Endothelial cell of umbilical vein (primary cell): ENCODE measurements around the gene DNAJC12. TPM values are rescaled to one million over a fixed set of nuclear protein-coding genes. Genes with fewer than 3 reads are reported as not detected.

Experiments used
- BruUV-seq: library from RNA; stranded (reverse); fragments of 400-500 nt; replicated peaks from 2 replicates; lab custom pipeline; 2021; lab: Mats Ljungman, UMichigan
- CTCF ChIA-PET: fragments of 300-600, 350-600 bp; sonication (Branson Sonifier 250); formaldehyde crosslinking; loops from one replicate; lab custom pipeline; 2021; ENCODE audit warnings: antibody characterized with exemption, inconsistent platforms; lab: Charles Lee
- POLR2A ChIA-PET: fragments of 300-600, 350-600 bp; sonication (Branson Sonifier 250); formaldehyde crosslinking; loops from one replicate; lab custom pipeline; 2021; ENCODE audit warnings: antibody characterized with exemption, inconsistent platforms; lab: Charles Lee
- DNase-seq: peaks from one replicate; pipeline ENCODE4 v3.0.0-alpha.2; 2011; ENCODE audit warnings: low read depth, low spot score
- FAIRE-seq: peaks from 2 replicates; lab custom pipeline; 2011; peaks lifted over from hg19 to GRCh38; lab: Jason Lieb, UNC
- H2AFZ ChIP-seq: 2 replicates; pipeline ENCODE4 v1.6.0; 2012; ENCODE audit warnings: low read depth, low read length, control low read depth, inconsistent platforms
- H3K27ac ChIP-seq: 2 replicates; pipeline ENCODE4 v1.5.1; 2011; ENCODE audit warnings: low read depth, mild to moderate bottlenecking, control low read depth, low read length, moderate library complexity; ENCODE audit not compliant: insufficient read depth
- H3K27me3 ChIP-seq, 2 experiments: 2 replicates each; pipeline versions ENCODE4 v1.6.0 to v1.6.1; 2011; ENCODE audit warnings: low read length in 2 of 2, mixed read lengths in 1 of 2; ENCODE audit not compliant: control insufficient read depth in 2 of 2, insufficient read depth in 2 of 2
- H3K36me3 ChIP-seq, 2 experiments: 2 replicates in 1 of 2; 3 replicates in 1 of 2; pipeline ENCODE4 v1.5.1; 2011; ENCODE audit warnings: low read length in 2 of 2, mild to moderate bottlenecking in 1 of 2, moderate library complexity in 1 of 2; ENCODE audit not compliant: control insufficient read depth in 2 of 2, insufficient read depth in 2 of 2; ENCODE audit errors: extremely low read depth in 1 of 2
- H3K4me1 ChIP-seq: 3 replicates; pipeline ENCODE4 v1.5.1; 2011; ENCODE audit warnings: mild to moderate bottlenecking, low read length; ENCODE audit not compliant: control insufficient read depth, insufficient read depth; ENCODE audit errors: extremely low read depth
- H3K4me2 ChIP-seq: 2 replicates; pipeline ENCODE4 v1.6.1; 2011; ENCODE audit warnings: low read length, control low read depth, mixed read lengths; ENCODE audit not compliant: insufficient read depth
- H3K4me3 ChIP-seq, 3 experiments: fragments of 200-600 bp in 1 of 3; sonication (generic), shearing (Covaris generic) in 1 of 3; replicated peaks in 1 of 3; 2 replicates each; pipeline ENCODE4 v1.5.1; 2011 to 2016; ENCODE audit warnings: control low read depth in 3 of 3, low read length in 3 of 3, mild to moderate bottlenecking in 2 of 3, inconsistent platforms in 1 of 3, low read depth in 1 of 3, moderate library complexity in 1 of 3; ENCODE audit not compliant: insufficient read depth in 1 of 3
- H3K79me2 ChIP-seq: 2 replicates; pipeline ENCODE4 v1.6.0; 2012; ENCODE audit warnings: low read length, inconsistent platforms; ENCODE audit not compliant: control insufficient read depth, insufficient read depth
- H3K9ac ChIP-seq: replicated peaks from 2 replicates; pipeline ENCODE3; 2011; ENCODE audit warnings: low read length, control low read depth; ENCODE audit not compliant: insufficient read depth; ENCODE audit errors: extremely low read depth
- H3K9me1 ChIP-seq: replicated peaks from 3 replicates; pipeline ENCODE4 v1.6.0; 2011; ENCODE audit warnings: mild to moderate bottlenecking, low read length; ENCODE audit not compliant: control insufficient read depth, insufficient read depth; ENCODE audit errors: extremely low read depth
- H3K9me3 ChIP-seq: replicated peaks from 2 replicates; pipeline ENCODE4 v1.5.1; 2012; ENCODE audit warnings: low read length, inconsistent platforms; ENCODE audit not compliant: control insufficient read depth, insufficient read depth
- H4K20me1 ChIP-seq: replicated peaks from 2 replicates; pipeline ENCODE3; 2011; ENCODE audit warnings: mild to moderate bottlenecking, low read length; ENCODE audit not compliant: control insufficient read depth, insufficient read depth; ENCODE audit errors: extremely low read depth
- EZH2 ChIP-seq: IDR thresholded peaks from 2 replicates; pipeline ENCODE4 v1.6.1; 2012; ENCODE audit warnings: borderline replicate concordance, low read depth, mild to moderate bottlenecking, moderate library complexity, low read length, inconsistent platforms; ENCODE audit not compliant: severe bottlenecking
- FOS ChIP-seq: IDR thresholded peaks from 2 replicates; pipeline ENCODE4 v1.6.1; 2011; ENCODE audit warnings: mild to moderate bottlenecking, low read length, moderate library complexity, borderline replicate concordance; ENCODE audit not compliant: insufficient read depth
- GATA2 ChIP-seq: IDR thresholded peaks from 2 replicates; pipeline ENCODE4 v1.7.0; 2011; ENCODE audit warnings: low read depth, mild to moderate bottlenecking, moderate library complexity, mixed read lengths, low read length; ENCODE audit not compliant: insufficient read length, insufficient read depth
- JUN ChIP-seq: IDR thresholded peaks from 2 replicates; pipeline ENCODE4 v1.6.1; 2011; ENCODE audit warnings: borderline replicate concordance, low read depth; ENCODE audit not compliant: insufficient read length, insufficient read depth
- MYC ChIP-seq: IDR thresholded peaks from one replicate; pipeline ENCODE4 v1.6.1; 2011; ENCODE audit warnings: mild to moderate bottlenecking, low read depth, low read length
- POLR2A ChIP-seq: IDR thresholded peaks from 2 replicates; pipeline ENCODE4 v1.6.1; 2012; ENCODE audit warnings: low read depth, mild to moderate bottlenecking, control low read depth, low read length
- POLR2AphosphoS5 ChIP-seq: IDR thresholded peaks from 2 replicates; pipeline ENCODE4 v1.6.1; 2012; ENCODE audit warnings: low read depth, mild to moderate bottlenecking, control low read depth, low read length, moderate library complexity; ENCODE audit not compliant: insufficient read depth
- dilution Hi-C: fragments of 300-500 bp; cut with MboI; formaldehyde crosslinking; loops from one replicate; pipeline ENCODE4 v1.15.0; 2019; ENCODE audit warnings: low sequenced_read_pairs; ENCODE audit not compliant: extremely low pct_ligation_motif_present
- intact Hi-C: fragments of 100-400 bp; cut with micrococcal nuclease; formaldehyde crosslinking; loops from one replicate; pipeline ENCODE4 v1.10.0; 2022
- polyA plus RNA-seq, 4 experiments: library from polyadenylated mRNA; depleted of rRNA in 3 of 4; stranded (reverse) in 3 of 4; unstranded in 1 of 4; fragments of >200 nt; gene quantifications; 2 replicates each; pipeline versions ENCODE4 v1.2.1 to v1.2.3, GENCODE V29; 2011 to 2012; ENCODE audit warnings: missing spikeins in 1 of 4
- total RNA-seq: library from RNA; stranded (reverse); gene quantifications from 2 replicates; pipeline ENCODE4 v1.2.3, GENCODE V29; 2021
- TF ChIP-seq, protein P1 (sequence below): IDR thresholded peaks from 2 replicates; pipeline ENCODE4 v1.6.1; 2011; ENCODE audit not compliant: insufficient read depth, insufficient read length
- TF ChIP-seq, protein P2 (sequence below), 2 donors: IDR thresholded peaks; 1 replicate in 1 of 2; 2 replicates in 1 of 2; pipeline ENCODE4 v1.5.1; 2011; ENCODE audit warnings: low read length in 2 of 2, mild to moderate bottlenecking in 2 of 2, moderate library complexity in 2 of 2, control low read depth in 1 of 2, inconsistent platforms in 1 of 2, low read depth in 1 of 2; ENCODE audit not compliant: insufficient read depth in 1 of 2; ENCODE audit errors: extremely low read depth in 1 of 2

Gene DNAJC12
- total and polyA plus RNA-seq, 2 donors (not counting 3 experiments of a cell fraction or from before 2014, with no cell fraction given), result 0.54 to 1.0 TPM

DNA sequence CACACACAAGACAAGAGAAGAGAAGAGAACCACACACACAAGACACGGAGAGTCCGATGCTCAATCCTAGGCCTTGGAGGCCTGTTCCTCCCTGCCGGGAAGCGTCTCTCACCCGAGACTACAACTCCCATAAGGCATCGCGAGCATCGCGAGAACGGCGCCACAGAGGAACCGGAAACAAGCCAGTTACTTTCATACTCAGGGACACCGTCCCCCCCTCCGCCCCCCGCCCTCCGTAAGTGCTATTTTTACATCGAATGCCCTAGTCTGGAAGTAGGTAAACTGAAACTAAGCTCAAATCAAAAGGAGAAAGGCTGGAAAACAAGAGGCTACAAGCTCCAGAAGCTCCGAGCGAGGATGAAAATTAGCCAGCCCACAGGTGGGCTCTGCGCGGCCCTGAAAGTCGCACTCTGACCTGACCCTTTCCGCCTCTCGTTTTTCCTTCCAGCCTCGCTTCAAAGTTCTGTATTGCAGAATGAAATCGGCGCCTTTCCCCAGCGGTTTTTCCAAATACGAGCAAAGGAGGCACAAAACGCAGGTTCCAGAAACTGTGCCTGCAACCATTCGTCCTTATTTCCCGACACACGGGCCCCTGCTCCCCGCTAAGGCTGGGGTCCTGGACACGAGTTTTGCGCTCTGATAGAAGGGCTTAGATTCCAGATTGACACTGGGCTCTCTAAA, 11.5 kb upstream of the DNAJC12 start:
- Histone ChIP-seq H4K20me1 (no peaks in the 10 kb centered on the region), H3K9me3 (no peaks in the 10 kb centered on the region), H3K27ac (peak overlapping the region; percentile 74), H3K4me2 (peak overlapping the region; percentile 63), H3K36me3 (no peaks in the 10 kb centered on the region), H3K27me3 (no peaks in the 10 kb centered on the region), H3K4me1 (peaks cover 3% of the 10 kb centered on the region), H2AFZ (peak overlapping the region; percentile 87), H3K9ac (peak overlapping the region; percentile 93), H3K9me1 (no peaks in the 10 kb centered on the region), H3K4me3 (peak overlapping the region; percentile 66 to 88 (median 74)), H3K79me2 (no peaks in the 10 kb centered on the region)
- FAIRE-seq (peak; percentile 94), DNase-seq (peak; percentile 92)
- intact Hi-C loops, result loop anchor here (1.0 to 10.0 kb wide), 3 partner anchors 35 to 678 kb away; partner anchors contain the start of genes HERC4, SIRT1 and SLC25A16
- POLR2A ChIA-PET, result interaction anchor here (0.6 kb wide), 1 partner anchor 34 kb away, joined by 4 read pairs; no protein-coding TSS in a partner anchor
- TF ChIP-seq POLR2AphosphoS5 (peak; percentile 63), MYC (no peak), POLR2A (peak; percentile 61)
- dilution Hi-C loops, result no loop called here
- CTCF ChIA-PET, result interaction anchor here (1.3 kb wide), 1 partner anchor 61 kb away, joined by 3 read pairs; no protein-coding TSS in a partner anchor
- BruUV-seq, result TSS peak; percentile 98

DNA sequence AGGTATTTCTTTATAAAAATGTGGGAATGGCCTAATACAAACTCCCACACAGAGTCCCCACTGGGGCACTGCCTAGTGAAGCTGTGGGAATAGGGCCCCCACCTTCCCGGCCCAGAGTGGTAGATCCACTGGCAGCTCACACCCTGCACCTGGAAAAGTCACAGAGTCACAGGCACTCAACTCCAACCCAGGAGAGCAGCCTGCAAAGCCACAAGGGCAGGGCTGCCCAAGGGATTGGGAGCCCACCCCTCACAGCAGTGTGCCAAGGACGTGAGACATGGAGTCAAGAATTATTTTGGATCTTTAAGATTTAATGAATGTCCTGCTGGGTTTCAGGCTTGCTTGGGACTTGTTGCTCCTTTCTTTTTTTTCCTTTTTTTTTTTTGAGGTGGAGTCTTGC, 5.3 kb upstream of the DNAJC12 start:
- no peaks in the 10 kb centered on the region for H3K27me3 ChIP-seq
- intact Hi-C loops (no loop called here), dilution Hi-C loops (no loop called here)
- H3K36me3 ChIP-seq, result no peaks in the 10 kb centered on the region
- TF ChIP-seq GATA2 (no peak), POLR2AphosphoS5 (no peak), MYC (no peak), EZH2 (no peak), FOS (no peak), JUN (no peak), POLR2A (no peak)
- TF ChIP-seq, protein P1, sequence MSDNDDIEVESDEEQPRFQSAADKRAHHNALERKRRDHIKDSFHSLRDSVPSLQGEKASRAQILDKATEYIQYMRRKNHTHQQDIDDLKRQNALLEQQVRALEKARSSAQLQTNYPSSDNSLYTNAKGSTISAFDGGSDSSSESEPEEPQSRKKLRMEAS, result no peak
- TF ChIP-seq, protein P2, sequence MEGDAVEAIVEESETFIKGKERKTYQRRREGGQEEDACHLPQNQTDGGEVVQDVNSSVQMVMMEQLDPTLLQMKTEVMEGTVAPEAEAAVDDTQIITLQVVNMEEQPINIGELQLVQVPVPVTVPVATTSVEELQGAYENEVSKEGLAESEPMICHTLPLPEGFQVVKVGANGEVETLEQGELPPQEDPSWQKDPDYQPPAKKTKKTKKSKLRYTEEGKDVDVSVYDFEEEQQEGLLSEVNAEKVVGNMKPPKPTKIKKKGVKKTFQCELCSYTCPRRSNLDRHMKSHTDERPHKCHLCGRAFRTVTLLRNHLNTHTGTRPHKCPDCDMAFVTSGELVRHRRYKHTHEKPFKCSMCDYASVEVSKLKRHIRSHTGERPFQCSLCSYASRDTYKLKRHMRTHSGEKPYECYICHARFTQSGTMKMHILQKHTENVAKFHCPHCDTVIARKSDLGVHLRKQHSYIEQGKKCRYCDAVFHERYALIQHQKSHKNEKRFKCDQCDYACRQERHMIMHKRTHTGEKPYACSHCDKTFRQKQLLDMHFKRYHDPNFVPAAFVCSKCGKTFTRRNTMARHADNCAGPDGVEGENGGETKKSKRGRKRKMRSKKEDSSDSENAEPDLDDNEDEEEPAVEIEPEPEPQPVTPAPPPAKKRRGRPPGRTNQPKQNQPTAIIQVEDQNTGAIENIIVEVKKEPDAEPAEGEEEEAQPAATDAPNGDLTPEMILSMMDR (IDR thresholded peaks at IDR 0.05; ENCODE audit: extremely low read depth in 1 of 2, insufficient read depth in 1 of 2, low read depth in 1 of 2, low read length in 2 of 2), result no peak
- no peaks in the 10 kb centered on the region for H3K4me1 ChIP-seq
- no peak overlapping the region for H3K4me2 ChIP-seq
- FAIRE-seq (no peak), DNase-seq (no peak)
- no peaks in the 10 kb centered on the region for H3K9me3 ChIP-seq
- CTCF ChIA-PET, result no interaction called here
- POLR2A ChIA-PET, result no interaction called here
- no peak overlapping the region for H3K27ac ChIP-seq
- H3K9ac ChIP-seq, result no peak overlapping the region
- H3K4me3 ChIP-seq, result no peak overlapping the region
- no peaks in the 10 kb centered on the region for H4K20me1 ChIP-seq
- H3K79me2 ChIP-seq, result no peaks in the 10 kb centered on the region
- no peaks in the 10 kb centered on the region for H3K9me1 ChIP-seq
- no TSS peak for BruUV-seq
- H2AFZ ChIP-seq, result no peak overlapping the region
